GM20000 (cell line): ENCODE results near the gene VSIG10L2.
A peak's percentile ranks its signal among the peaks of the same experiment; 100 is the strongest.
"Not testable (repeated sequence)": the region's sequence is repeated elsewhere in the genome, so short reads cannot be mapped to it uniquely, and the experiment has no call there.

Experiments
- DNase-seq: peaks from one replicate; pipeline ENCODE4 v3.0.0; 2012; ENCODE audit warnings: low spot score
- TF ChIP-seq, protein P1 (sequence below): IDR thresholded peaks from 2 replicates; pipeline ENCODE4 v1.5.1; 2012; ENCODE audit warnings: mild to moderate bottlenecking, control low read depth; ENCODE audit errors: extremely low read depth, missing control alignments

Gene VSIG10L2

DNA sequence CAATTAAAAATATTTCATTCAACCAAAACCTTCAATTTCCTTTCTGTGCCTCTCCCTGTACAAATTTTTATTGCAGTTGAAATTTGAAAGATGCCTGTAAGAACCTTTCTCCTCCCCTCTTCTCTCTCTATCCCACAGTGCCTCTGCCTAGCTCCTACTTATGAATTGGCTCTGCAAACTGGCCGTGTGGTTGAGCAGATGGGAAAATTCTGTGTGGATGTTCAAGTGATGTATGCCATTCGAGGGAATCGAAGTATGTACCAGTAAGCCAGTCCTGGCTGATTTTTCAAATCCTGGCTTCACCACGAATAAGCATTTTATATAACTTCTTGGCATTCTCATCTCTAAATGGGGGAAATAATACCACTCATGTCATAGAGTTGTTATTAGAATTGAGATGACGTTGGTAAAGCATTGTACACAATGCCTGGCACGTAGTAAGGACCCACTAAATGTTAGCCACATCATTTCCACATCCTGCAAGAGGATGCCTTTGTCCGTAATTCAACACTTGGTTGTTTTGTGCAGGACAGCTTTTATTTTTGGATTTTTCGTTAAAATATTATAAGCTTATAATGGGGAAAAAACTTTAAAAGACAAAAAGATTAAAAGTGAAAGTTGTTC lies 35.5 kb upstream of the VSIG10L2 start:
- DNase-seq: no peak
- TF ChIP-seq, protein P1, sequence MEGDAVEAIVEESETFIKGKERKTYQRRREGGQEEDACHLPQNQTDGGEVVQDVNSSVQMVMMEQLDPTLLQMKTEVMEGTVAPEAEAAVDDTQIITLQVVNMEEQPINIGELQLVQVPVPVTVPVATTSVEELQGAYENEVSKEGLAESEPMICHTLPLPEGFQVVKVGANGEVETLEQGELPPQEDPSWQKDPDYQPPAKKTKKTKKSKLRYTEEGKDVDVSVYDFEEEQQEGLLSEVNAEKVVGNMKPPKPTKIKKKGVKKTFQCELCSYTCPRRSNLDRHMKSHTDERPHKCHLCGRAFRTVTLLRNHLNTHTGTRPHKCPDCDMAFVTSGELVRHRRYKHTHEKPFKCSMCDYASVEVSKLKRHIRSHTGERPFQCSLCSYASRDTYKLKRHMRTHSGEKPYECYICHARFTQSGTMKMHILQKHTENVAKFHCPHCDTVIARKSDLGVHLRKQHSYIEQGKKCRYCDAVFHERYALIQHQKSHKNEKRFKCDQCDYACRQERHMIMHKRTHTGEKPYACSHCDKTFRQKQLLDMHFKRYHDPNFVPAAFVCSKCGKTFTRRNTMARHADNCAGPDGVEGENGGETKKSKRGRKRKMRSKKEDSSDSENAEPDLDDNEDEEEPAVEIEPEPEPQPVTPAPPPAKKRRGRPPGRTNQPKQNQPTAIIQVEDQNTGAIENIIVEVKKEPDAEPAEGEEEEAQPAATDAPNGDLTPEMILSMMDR: no peak

DNA sequence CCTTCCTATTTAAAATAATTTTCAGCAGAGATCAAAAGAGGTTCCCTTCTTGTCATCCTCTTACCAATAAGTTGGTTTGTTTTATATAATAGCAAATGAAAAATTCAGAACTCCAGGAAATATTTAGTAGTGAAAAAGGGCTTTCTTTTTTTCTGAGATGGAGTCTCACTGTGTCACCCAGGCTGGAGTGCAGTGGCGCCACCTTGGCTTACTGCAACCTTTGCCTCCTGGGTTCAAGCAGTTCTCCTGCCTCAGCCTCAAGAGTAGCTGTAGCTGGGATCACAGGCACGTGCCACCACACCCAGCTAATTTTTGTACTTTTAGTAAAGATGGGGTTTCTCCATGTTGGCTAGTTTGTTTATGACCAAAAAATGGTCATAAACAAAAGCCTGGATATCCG lies 31.2 kb upstream of the VSIG10L2 start:
- not testable (repeated sequence) for DNase-seq

DNA sequence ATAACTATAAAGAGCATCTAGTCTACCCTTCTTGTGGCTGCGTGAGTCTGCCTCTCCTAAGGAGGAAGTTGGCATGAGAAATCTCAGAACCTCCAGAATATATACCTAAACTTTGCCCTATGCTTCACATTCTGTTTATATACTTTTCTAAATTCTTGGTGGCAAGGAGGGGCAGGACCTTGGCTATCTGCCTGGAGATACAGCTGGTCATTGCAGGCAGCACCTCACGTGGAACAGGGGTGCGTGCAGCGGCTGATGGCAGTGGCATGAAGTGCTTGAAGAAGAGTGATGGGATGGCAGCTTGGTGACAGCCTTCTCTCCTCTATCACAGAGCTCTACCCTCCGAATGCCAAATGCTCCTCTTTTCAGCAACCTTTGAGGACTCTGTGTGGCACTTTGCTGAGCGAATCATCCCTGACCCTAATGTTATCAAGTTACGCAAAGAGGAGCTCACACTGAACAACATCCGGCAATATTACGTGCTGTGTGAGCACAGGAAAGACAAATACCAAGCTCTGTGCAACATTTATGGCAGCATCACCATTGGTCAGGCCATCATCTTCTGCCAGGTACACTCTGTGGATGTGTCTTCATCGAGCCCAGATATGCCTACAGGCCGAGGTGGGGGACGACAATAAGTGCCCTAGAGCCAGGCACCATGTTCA lies 29.0 kb upstream of the VSIG10L2 start:
- TF ChIP-seq, protein P1: no peak
- DNase-seq: no peak

DNA sequence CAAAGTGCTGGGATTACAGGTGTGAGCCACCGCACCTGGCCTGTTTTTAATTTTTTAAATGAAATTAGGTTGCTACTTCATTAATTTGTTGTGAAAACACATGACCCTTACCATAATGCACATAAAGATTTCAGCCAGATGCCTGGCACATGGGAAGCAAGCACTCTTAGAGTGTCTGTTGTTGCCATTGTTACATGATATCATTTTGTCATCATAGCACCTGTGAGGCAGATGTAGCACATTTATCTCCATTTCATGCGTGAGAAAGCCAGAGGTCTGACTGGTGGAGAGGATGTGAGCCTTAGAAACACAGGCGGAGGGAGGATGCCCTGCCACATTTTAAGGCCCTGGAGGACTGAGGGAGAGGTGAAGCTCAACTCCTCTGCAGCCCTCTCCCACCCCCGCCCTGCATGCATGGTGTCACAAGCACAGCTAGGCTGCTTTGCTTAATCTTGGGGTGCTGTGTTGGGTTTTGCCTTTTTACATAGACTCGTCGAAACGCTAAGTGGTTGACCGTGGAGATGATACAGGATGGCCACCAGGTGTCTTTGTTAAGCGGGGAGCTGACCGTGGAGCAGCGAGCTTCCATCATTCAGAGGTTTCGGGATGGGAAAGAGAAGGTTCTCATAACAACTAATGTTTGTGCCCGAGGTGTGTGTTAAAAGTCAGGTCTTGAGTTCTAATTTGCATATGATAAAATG lies 27.6 kb upstream of the VSIG10L2 start:
- TF ChIP-seq, protein P1: no peak
- no peak for DNase-seq

DNA sequence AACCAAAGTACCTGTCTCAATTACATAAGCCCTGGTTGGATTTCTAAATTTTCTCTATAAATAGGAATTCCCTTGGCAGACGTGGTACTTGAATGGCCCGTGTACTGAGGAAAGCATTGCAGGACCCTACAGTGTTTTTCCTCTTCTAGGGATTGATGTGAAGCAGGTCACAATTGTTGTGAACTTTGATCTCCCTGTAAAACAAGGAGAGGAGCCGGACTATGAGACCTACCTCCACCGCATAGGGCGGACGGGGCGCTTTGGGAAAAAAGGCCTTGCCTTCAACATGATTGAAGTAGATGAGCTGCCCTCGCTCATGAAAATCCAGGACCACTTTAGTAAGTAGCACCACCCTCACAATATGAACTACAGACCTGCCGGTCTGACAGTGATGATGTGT lies 24.8 kb upstream of the VSIG10L2 start:
- DNase-seq: no peak
- TF ChIP-seq, protein P1: no peak

DNA sequence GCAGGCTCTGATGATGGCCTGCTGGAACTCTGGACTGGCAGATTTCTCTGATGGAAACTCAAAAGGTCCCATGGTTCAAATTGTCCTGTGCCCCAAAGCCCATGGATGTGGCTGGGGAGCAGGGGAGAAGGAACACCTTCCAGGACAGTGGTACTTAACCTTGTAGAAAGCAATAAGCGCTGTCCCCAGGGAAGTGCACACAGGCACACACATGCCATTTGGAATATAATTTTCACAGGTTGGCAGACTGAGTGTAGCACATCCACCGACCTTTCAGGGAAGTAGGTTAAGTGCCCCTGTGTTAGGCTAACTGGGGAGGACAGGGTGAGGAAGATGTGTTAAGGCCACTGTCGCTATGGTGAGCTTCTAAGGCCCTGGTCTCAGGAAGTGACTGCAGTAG lies 23.7 kb upstream of the VSIG10L2 start:
- TF ChIP-seq, protein P1: no peak
- no peak for DNase-seq

DNA sequence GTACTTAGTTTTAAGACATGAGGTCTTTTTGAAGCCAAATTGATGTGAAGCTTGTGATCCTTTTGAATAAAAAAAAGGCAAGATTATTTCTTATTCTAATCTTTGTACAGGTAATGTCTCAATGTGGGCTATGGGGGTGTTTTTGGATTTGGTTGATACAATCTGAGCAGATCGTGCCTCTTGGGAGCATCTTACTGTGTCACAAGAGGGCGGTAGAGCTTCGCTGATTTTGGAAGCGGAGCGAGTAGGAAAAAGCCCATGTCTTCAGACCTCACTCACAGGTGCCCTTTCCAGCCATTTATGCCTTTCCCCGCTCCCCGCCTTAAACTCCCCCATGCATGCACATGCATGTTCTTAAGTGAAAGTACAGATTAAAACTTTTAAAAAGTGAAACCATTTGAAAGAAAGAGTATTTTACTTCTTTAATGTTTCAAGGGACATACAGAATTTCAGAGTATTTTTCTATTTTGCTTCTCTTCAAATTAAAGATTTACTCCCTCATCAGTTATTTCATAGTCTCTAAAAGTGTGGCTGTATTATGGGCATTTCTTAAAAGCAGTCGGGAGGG lies 22.7 kb upstream of the VSIG10L2 start:
- DNase-seq: peak; percentile 75
- TF ChIP-seq, protein P1: peak; percentile 57
